HG03521 (cell line): ENCODE results near the gene MT4.

ENCODE experiments used
- ATAC-seq: cut with Tn5 transposase; IDR thresholded peaks from one replicate; pipeline ENCODE4 v1.9.1; 2021; ENCODE audit warnings: mild to moderate bottlenecking, moderate library complexity; ENCODE audit not compliant: unreplicated experiment

Gene MT4

DNA sequence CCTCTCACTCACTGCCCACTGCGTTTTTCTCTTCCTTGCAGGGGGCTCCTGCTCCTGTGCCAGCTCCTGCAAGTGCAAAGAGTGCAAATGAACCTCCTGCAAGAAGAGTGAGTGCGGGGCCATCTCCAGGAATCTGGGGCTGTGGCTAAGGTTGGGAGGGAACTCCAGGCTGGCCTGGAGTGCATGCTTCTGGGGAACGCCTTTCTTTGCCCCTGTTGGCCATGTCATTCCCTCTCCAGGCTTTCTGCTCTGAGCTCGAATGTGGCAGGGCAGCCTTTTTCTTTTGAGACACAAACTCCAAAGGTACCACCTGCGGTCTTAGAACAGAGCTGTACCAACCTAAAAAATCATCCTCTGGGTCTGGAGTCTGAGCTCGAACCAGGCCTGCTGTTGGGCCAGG is 53.3 kb downstream of the MT4 start:
- ATAC-seq = no peak
